ES-I3 (cell line): ENCODE data around the gene OR2V2.
"Not testable (repeated sequence)": the region's sequence is repeated elsewhere in the genome, so short reads cannot be mapped to it uniquely, and the experiment has no call there.

Experiments used
- H3K36me3 ChIP-seq: 2 replicates; pipeline ENCODE4 v1.6.1; 2013; ENCODE audit warnings: mild to moderate bottlenecking, low read length, control low read depth, moderate library complexity; ENCODE audit not compliant: insufficient read depth
- H3K4me1 ChIP-seq: 2 replicates; pipeline ENCODE4 v1.6.1; 2013; ENCODE audit warnings: mild to moderate bottlenecking, control low read depth, low read length; ENCODE audit not compliant: insufficient read depth
- H3K9ac ChIP-seq: 2 replicates; pipeline ENCODE4 v1.6.1; 2013; ENCODE audit warnings: low read depth, mild to moderate bottlenecking, low read length, moderate library complexity
- H3K9me3 ChIP-seq: 2 replicates; pipeline ENCODE4 v1.6.1; 2013; ENCODE audit warnings: mild to moderate bottlenecking, low read length, moderate library complexity; ENCODE audit not compliant: control insufficient read depth, insufficient read depth

OR2V2 gene

GRCh38 chr5:181166812-181167733, 19.7 kb downstream of the OR2V2 start:
- Histone ChIP-seq H3K9ac (no peak overlapping the region), H3K9me3 (no peaks in the 10 kb centered on the region), H3K36me3 (no peaks in the 10 kb centered on the region), H3K4me1 (no peaks in the 10 kb centered on the region)

GRCh38 chr5:181167814-181168488, 20.6 kb downstream of the OR2V2 start:
- no peaks in the 10 kb centered on the region for H3K36me3 ChIP-seq
- no peaks in the 10 kb centered on the region for H3K4me1 ChIP-seq
- H3K9ac ChIP-seq = peak overlapping the region; percentile 68; the same call in 1 of the 2 replicates

GRCh38 chr5:181168595-181169118, 21.3 kb downstream of the OR2V2 start:
- no peaks in the 10 kb centered on the region for H3K9me3 ChIP-seq
- H3K36me3 ChIP-seq = no peaks in the 10 kb centered on the region
- H3K9ac ChIP-seq = peak overlapping the region; percentile 68
- H3K4me1 ChIP-seq = no peaks in the 10 kb centered on the region

More at GRCh38 chr5:181167814-181168488, 20.6 kb downstream of the OR2V2 start:
- no peaks in the 10 kb centered on the region for H3K9me3 ChIP-seq

GRCh38 chr5:181169459-181170236, 22.3 kb downstream of the OR2V2 start:
- H3K9me3 ChIP-seq, H3K4me1 ChIP-seq, H3K36me3 ChIP-seq: not testable (repeated sequence)
- H3K9ac ChIP-seq = peak overlapping the region; percentile 91

DNA sequence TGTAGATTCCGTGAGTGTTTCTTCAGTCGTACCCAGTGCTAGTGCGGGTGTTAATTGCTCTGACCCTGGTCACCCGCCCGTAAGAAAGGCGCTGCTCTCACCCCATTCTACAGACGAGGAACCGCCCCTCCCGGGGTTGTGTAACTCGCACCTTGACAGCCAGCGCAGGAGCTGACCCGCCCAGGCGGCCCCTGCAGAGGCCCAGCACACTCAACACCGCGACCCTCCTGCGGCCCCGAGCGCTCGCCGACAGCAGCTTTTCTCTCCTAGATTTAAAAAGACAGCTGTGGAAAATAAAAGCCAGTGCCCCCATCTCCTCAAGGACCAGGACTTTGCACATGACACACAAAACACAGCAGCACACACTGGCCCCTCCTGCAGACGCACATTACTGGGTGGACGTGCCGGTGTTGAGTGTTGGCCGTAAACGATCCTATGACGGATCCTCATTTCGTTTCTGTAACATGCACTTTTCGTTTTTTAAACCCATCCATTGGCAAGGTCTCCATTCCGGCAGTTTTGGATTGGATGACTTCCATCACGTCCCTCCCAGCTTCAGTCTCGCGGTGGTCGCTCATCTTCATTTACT, 22.9 kb downstream of the OR2V2 start:
- Histone ChIP-seq H3K9me3 (no peaks in the 10 kb centered on the region), H3K36me3 (no peaks in the 10 kb centered on the region), H3K9ac (peak overlapping the region; percentile 91), H3K4me1 (no peaks in the 10 kb centered on the region)

- no peaks in the 10 kb centered on the region for H3K36me3 ChIP-seq
- no peaks in the 10 kb centered on the region for H3K4me1 ChIP-seq
- H3K9ac ChIP-seq = peak overlapping the region; percentile 91; the same call in 1 of the 2 replicates
- H3K9me3 ChIP-seq = no peaks in the 10 kb centered on the region
Observed at GRCh38 chr5:181170996-181171395, 23.6 kb downstream of the OR2V2 start.

DNA sequence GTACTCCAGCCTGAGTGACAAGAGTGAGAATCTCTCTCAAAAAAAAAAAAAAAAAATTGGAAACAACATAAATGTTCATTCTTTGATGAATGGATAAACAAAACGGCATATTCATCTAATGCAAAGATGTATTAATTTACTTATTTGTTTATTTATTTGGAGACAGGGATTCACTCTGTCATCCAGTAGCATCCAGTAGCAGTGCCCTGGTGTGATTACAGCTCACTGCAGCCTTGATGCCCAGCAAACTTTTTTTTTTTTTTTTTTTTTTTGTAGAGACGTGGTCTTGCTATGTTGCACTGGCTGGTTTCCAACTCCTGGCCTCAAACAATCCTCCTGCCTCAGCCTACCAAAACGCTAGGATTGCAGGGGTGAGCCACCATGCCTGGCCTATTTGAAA, 24.4 kb downstream of the OR2V2 start:
- H3K36me3 ChIP-seq = no peaks in the 10 kb centered on the region
- no peaks in the 10 kb centered on the region for H3K9me3 ChIP-seq
- no peaks in the 10 kb centered on the region for H3K4me1 ChIP-seq
- H3K9ac ChIP-seq = no peak overlapping the region

- Histone ChIP-seq H3K4me1 (no peaks in the 10 kb centered on the region), H3K9me3 (no peaks in the 10 kb centered on the region), H3K9ac (peak overlapping the region; percentile 51; the same call in 1 of the 2 replicates), H3K36me3 (no peaks in the 10 kb centered on the region)
Observed at GRCh38 chr5:181173027-181173419, 25.6 kb downstream of the OR2V2 start.

DNA sequence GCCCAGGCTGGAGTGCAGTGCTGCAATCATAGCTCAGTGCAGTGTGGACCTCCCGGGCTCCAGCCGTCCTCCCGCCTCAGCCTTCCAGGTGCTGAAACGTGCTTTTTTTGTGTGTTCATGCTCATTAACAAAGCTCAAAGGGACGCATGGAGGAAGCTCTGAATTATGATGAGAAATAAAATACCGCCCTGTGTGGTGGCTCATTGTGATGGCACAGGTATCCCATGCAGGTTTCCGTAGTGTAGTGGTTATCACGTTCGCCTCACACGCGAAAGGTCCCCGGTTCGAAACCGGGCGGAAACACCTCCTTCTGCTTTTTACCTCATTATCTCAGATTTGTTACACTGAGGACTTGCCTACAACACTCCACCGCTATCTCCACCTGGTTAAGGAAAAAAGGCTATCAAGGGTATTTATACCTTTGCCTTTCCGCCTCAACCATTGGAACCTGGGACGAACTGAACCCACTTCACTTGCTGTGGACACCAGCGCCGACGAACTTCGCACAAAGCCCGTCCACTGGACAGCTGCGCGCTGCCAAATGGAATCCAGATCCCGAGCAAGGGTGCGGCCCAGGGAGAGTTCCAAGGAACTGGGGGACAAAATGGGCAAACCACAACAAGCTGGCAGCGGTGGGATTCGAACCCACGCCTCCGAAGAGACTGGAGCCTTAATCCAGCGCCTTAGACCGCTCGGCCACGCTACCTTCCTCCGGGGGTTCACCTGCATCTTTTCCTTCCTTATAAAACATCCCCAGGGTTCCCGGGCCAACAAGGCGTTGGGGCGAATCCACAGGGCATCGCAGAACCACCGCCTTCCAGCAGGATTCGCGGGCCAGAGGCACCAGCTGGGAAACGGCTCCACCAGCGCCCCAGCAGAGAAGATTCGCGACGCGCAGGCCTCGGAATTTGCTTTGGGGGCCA, 26.3 kb downstream of the OR2V2 start:
- Histone ChIP-seq H3K36me3 (no peaks in the 10 kb centered on the region), H3K9ac (peak overlapping the region; percentile 51; the same call in 1 of the 2 replicates), H3K4me1 (no peaks in the 10 kb centered on the region), H3K9me3 (no peaks in the 10 kb centered on the region)

DNA sequence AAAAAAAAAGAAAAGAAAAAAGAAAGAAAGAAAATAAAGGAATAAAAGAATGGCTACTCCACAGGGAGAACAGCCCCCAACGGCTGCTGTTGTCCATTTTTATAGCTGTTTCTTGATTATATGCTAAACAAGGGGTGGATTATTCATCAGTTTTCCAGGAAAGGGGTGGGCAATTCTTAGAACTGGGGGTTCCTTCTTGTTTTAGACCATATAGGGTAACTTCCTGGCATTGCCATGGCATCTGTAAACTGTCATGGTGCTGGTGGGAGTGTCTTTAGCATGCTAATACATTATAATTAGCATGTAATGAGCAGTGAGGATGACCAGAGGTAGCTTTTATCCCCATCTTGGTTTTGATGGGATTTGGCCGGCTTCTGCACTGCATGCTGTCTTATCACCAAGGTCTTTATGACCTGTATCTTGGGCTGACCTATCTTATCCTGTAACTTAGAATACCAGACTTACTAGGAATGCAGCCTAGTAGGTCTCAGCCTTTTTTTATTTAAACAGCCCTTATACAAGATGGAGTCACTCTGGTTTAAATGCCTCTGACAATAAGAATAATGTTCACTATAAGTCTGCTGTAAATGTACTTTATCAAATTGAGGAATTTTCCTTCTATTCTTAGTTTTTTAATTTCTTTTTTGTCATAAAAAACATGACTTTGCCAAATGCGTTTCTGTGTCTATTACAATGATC, 29.0 kb downstream of the OR2V2 start:
- Histone ChIP-seq H3K4me1 (no peaks in the 10 kb centered on the region), H3K36me3 (no peaks in the 10 kb centered on the region), H3K9me3 (no peaks in the 10 kb centered on the region), H3K9ac (no peak overlapping the region)

- H3K9me3 ChIP-seq, H3K36me3 ChIP-seq, H3K9ac ChIP-seq, H3K4me1 ChIP-seq: not testable (repeated sequence)
Observed at GRCh38 chr5:181177559-181177958, 30.2 kb downstream of the OR2V2 start.

DNA sequence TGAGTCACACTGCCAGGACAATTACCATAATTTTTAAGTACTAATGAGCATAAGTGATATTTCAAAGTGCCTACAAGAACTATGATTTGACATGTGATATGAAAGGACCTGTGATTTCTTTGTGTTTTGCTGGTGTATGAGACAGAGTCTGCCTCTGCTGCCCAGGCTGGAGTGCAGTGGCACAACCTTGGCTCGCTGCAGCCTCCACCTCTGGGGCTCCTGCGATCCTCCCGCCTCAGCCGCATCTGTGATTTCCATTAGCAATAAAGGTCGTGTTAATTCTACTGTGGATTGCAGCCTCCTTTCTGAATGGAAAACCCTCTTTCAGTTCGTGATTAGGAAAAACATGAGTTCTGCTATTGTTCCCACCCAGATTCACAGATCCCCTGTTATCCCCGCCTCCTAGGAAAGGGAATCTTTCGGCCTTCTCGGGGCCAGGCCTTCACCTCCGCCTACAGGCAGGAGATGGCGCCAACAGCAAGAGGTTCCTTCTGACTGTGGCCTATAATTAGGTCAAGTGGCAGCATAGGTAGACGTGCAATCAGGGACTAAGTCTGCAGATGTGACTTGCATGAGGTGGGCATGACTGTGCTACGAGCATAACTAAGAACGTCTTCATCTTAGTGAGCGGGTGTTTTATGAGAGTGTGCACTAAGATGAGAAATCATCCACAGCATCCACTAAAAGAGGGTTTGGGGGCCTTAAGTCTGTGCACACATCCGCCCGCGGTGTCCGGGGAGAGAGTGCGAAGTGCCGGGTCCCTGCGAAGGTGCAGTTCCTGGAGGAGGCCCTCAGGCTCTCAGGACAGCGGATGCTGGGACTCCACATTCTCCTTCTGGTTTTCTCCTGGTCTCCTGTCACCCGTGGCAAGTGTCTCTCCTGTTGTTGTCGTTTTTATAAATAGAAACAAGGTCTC, 34.5 kb downstream of the OR2V2 start:
- Histone ChIP-seq H3K36me3 (no peaks in the 10 kb centered on the region), H3K9me3 (no peaks in the 10 kb centered on the region), H3K4me1 (no peaks in the 10 kb centered on the region), H3K9ac (no peak overlapping the region)
